Astrocyte (in vitro differentiated cells and primary cell): ENCODE measurements around the gene SELENOS. TPM values are rescaled to one million over a fixed set of nuclear protein-coding genes. Genes with fewer than 3 reads are reported as not detected.
A peak's percentile ranks its signal among the peaks of the same experiment; 100 is the strongest.

ENCODE experiments used
- DNase-seq: peaks from one replicate; pipeline ENCODE4 v3.0.0-alpha.2; 2010; ENCODE audit warnings: low read depth
- FAIRE-seq: peaks from 2 replicates; lab custom pipeline; 2011; peaks lifted over from hg19 to GRCh38; lab: Jason Lieb, UNC
- H2AFZ ChIP-seq: 2 replicates; pipeline ENCODE4 v1.6.0; 2012; ENCODE audit warnings: low read depth, low read length, inconsistent platforms
- H3K27ac ChIP-seq: 2 replicates; pipeline ENCODE4 v1.5.1; 2011; ENCODE audit warnings: low read depth, low read length, inconsistent platforms
- H3K27me3 ChIP-seq: 2 replicates; pipeline ENCODE4 v1.6.0; 2011; ENCODE audit warnings: low read length, inconsistent platforms; ENCODE audit not compliant: insufficient read depth
- H3K36me3 ChIP-seq: 2 replicates; pipeline ENCODE4 v1.5.1; 2011; ENCODE audit warnings: low read length, inconsistent platforms; ENCODE audit not compliant: insufficient read depth
- H3K4me1 ChIP-seq: 2 replicates; pipeline ENCODE4 v1.5.1; 2011; ENCODE audit warnings: low read length, inconsistent platforms; ENCODE audit not compliant: insufficient read depth
- H3K4me2 ChIP-seq: 2 replicates; pipeline ENCODE4 v1.6.0; 2012; ENCODE audit warnings: low read length, inconsistent platforms
- H3K4me3 ChIP-seq: 2 replicates; pipeline ENCODE4 v1.5.1; 2011; ENCODE audit warnings: low read depth, mild to moderate bottlenecking, low read length, inconsistent platforms; ENCODE audit not compliant: insufficient read depth
- H3K79me2 ChIP-seq: 2 replicates; pipeline ENCODE4 v1.6.0; 2012; ENCODE audit warnings: mild to moderate bottlenecking, low read length, inconsistent platforms; ENCODE audit not compliant: insufficient read depth
- H3K9ac ChIP-seq: 2 replicates; pipeline ENCODE4 v1.6.0; 2012; ENCODE audit warnings: mild to moderate bottlenecking, low read length, inconsistent platforms
- H3K9me3 ChIP-seq: 2 replicates; pipeline ENCODE4 v1.5.1; 2012; ENCODE audit warnings: low read depth, mild to moderate bottlenecking, low read length, inconsistent platforms; ENCODE audit not compliant: insufficient read depth
- H4K20me1 ChIP-seq: 2 replicates; pipeline ENCODE4 v1.6.0; 2012; ENCODE audit warnings: low read length, inconsistent platforms; ENCODE audit not compliant: insufficient read depth
- H3K27ac Mint-ChIP-seq: one replicate; pipeline ENCODE4 v1.8.0; 2021; ENCODE audit warnings: mild to moderate bottlenecking, mixed read lengths; ENCODE audit not compliant: unreplicated experiment
- H3K27me3 Mint-ChIP-seq: one replicate; pipeline ENCODE4 v1.8.0; 2021; ENCODE audit warnings: low read depth, mixed read lengths; ENCODE audit not compliant: unreplicated experiment
- H3K36me3 Mint-ChIP-seq: one replicate; pipeline ENCODE4 v1.8.0; 2021; ENCODE audit warnings: low read depth, mixed read lengths; ENCODE audit not compliant: unreplicated experiment
- H3K4me1 Mint-ChIP-seq: one replicate; pipeline ENCODE4 v1.8.0; 2021; ENCODE audit warnings: low read depth, mixed read lengths; ENCODE audit not compliant: unreplicated experiment
- H3K4me3 Mint-ChIP-seq: one replicate; pipeline ENCODE4 v1.8.0; 2021; ENCODE audit warnings: mild to moderate bottlenecking, moderate library complexity, mixed read lengths; ENCODE audit not compliant: unreplicated experiment
- H3K9me3 Mint-ChIP-seq: one replicate; pipeline ENCODE4 v1.8.0; 2021; ENCODE audit warnings: mild to moderate bottlenecking, mixed read lengths; ENCODE audit not compliant: unreplicated experiment
- EZH2 ChIP-seq: IDR thresholded peaks from 2 replicates; pipeline ENCODE4 v1.6.1; 2012; ENCODE audit warnings: mild to moderate bottlenecking, low read length, inconsistent platforms; ENCODE audit not compliant: insufficient read depth
- total RNA-seq: library from RNA; stranded (reverse); gene quantifications from 2 replicates; pipeline ENCODE4 v1.2.1, GENCODE V29; 2021
- TF ChIP-seq, protein P1 (sequence below): IDR thresholded peaks from 2 replicates; pipeline ENCODE4 v1.5.1; 2011; ENCODE audit warnings: low read depth, mild to moderate bottlenecking, inconsistent platforms, low read length, moderate library complexity; ENCODE audit not compliant: insufficient read depth

SELENOS gene
- total RNA-seq, 1 donor from 2014 or later, result 71.2 TPM

- Histone ChIP-seq H3K79me2 (peaks cover 99% of the 10 kb centered on the region), H4K20me1 (peaks cover 90% of the 10 kb centered on the region), H2AFZ (no peak overlapping the region), H3K36me3 (peaks cover 6% of the 10 kb centered on the region), H3K27me3 (no peaks in the 10 kb centered on the region), H3K27ac (no peak overlapping the region), H3K4me2 (no peak overlapping the region), H3K4me1 (peaks cover 31% of the 10 kb centered on the region), H3K9me3 (no peaks in the 10 kb centered on the region), H3K9ac (no peak overlapping the region), H3K4me3 (no peak overlapping the region)
- Mint-ChIP-seq H3K4me3 (no peak overlapping the region), H3K9me3 (no peaks in the 10 kb centered on the region), H3K27ac (no peak overlapping the region), H3K4me1 (peaks cover 24% of the 10 kb centered on the region), H3K27me3 (no peaks in the 10 kb centered on the region), H3K36me3 (peaks cover 5% of the 10 kb centered on the region)
- DNase-seq (peak; percentile 83), FAIRE-seq (no peak)
- TF ChIP-seq, protein P1, sequence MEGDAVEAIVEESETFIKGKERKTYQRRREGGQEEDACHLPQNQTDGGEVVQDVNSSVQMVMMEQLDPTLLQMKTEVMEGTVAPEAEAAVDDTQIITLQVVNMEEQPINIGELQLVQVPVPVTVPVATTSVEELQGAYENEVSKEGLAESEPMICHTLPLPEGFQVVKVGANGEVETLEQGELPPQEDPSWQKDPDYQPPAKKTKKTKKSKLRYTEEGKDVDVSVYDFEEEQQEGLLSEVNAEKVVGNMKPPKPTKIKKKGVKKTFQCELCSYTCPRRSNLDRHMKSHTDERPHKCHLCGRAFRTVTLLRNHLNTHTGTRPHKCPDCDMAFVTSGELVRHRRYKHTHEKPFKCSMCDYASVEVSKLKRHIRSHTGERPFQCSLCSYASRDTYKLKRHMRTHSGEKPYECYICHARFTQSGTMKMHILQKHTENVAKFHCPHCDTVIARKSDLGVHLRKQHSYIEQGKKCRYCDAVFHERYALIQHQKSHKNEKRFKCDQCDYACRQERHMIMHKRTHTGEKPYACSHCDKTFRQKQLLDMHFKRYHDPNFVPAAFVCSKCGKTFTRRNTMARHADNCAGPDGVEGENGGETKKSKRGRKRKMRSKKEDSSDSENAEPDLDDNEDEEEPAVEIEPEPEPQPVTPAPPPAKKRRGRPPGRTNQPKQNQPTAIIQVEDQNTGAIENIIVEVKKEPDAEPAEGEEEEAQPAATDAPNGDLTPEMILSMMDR, result no peak
- no peak for TF ChIP-seq EZH2
Measured at GRCh38 chr15:101240358-101240757, 36.9 kb downstream of the SELENOS start.

DNA sequence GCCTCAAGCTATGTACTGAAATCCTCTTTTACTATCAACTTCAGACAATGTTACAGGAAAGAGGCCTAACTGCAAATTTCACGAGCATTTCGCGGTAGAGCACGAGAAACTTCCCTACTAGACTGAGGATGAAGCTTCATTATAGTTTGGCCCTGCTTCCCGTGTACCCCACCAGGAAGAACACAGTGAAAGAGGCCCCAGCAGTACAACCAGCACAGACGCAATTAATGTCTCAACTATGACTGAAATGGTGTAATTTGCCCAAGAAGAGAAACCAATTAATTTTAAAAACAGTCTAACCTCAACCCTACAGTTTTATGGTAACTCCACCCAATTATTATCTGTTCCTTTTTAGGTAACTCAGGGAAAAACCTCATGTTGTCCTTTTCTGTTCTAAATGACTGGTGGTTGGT, 37.6 kb downstream of the SELENOS start:
- no peaks in the 10 kb centered on the region for H3K27me3 Mint-ChIP-seq
- H3K4me1 ChIP-seq, result peaks cover 25% of the 10 kb centered on the region
- no peak overlapping the region for H3K27ac ChIP-seq
- H3K4me1 Mint-ChIP-seq, result peaks cover 19% of the 10 kb centered on the region
- peaks cover 90% of the 10 kb centered on the region for H4K20me1 ChIP-seq
- H3K4me3 ChIP-seq, result no peak overlapping the region
- peaks cover 6% of the 10 kb centered on the region for H3K36me3 ChIP-seq
- TF ChIP-seq, protein P1, result no peak
- no peak for TF ChIP-seq EZH2
- H2AFZ ChIP-seq, result no peak overlapping the region
- no peak overlapping the region for H3K9ac ChIP-seq
- no peaks in the 10 kb centered on the region for H3K27me3 ChIP-seq
- H3K9me3 Mint-ChIP-seq, result no peaks in the 10 kb centered on the region
- H3K4me2 ChIP-seq, result no peak overlapping the region
- H3K27ac Mint-ChIP-seq, result no peak overlapping the region
- peaks cover 5% of the 10 kb centered on the region for H3K36me3 Mint-ChIP-seq
- H3K9me3 ChIP-seq, result no peaks in the 10 kb centered on the region
- FAIRE-seq, result no peak
- no peak for DNase-seq
- no peak overlapping the region for H3K4me3 Mint-ChIP-seq
- H3K79me2 ChIP-seq, result peaks cover 99% of the 10 kb centered on the region

DNA sequence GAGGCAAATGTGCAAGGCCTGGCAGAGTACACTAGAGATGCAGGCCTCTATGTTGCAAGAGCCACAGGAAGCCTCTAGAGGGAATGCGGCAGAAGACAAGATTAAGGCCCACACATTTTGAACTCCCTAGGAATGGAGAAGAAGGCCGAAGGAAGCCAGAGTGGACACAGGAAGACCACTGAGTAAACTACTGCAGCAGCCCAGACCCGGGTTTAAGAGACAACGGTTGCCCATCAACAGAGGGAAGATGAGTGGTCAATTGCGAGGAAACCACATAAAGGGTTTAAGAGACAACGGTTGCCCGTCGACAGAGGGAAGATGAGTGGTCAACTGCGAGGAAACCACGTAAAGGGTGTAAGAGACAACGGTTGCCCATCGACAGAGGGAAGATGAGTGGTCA, 40.0 kb downstream of the SELENOS start:
- no peak overlapping the region for H3K9ac ChIP-seq
- no peaks in the 10 kb centered on the region for H3K9me3 ChIP-seq
- Mint-ChIP-seq H3K4me3 (no peak overlapping the region), H3K27me3 (no peaks in the 10 kb centered on the region), H3K4me1 (peaks cover 7% of the 10 kb centered on the region), H3K36me3 (peaks cover 8% of the 10 kb centered on the region), H3K9me3 (no peaks in the 10 kb centered on the region), H3K27ac (no peak overlapping the region)
- peaks cover 90% of the 10 kb centered on the region for H4K20me1 ChIP-seq
- H3K27ac ChIP-seq, result no peak overlapping the region
- no peaks in the 10 kb centered on the region for H3K27me3 ChIP-seq
- H3K4me2 ChIP-seq, result no peak overlapping the region
- H3K4me3 ChIP-seq, result no peak overlapping the region
- peaks cover 99% of the 10 kb centered on the region for H3K79me2 ChIP-seq
- no peak overlapping the region for H2AFZ ChIP-seq
- no peak for DNase-seq
- TF ChIP-seq EZH2, result no peak
- TF ChIP-seq, protein P1, result no peak
- FAIRE-seq, result no peak
- peaks cover 13% of the 10 kb centered on the region for H3K36me3 ChIP-seq
- H3K4me1 ChIP-seq, result peaks cover 2% of the 10 kb centered on the region
